GM10847 (cell line): Measurements from ENCODE around the gene SRGAP1.

Source experiments
- POLR2A ChIP-seq: IDR thresholded peaks from 2 replicates; pipeline ENCODE4 v1.6.1; 2011; ENCODE audit not compliant: insufficient read length; ENCODE audit errors: extremely low read depth

The SRGAP1 gene

DNA sequence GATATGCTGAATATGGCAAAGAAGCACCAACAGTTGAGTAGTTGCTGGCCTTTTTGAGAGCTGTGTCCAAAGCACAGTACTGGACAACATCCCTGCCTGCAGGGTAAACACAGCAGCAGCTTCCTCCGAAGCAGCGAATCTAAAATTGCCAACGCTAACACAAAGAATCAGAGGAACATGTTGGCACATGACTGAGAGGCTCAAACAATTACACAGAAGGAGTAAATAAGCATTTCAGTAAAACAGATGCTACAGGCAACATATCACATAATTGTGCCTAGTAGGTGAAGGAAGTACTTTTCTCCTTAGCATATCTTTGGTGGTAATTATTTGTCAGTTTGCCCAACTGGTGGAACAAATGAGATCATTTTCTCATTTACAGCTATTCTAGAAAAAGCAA, 325.5 kb downstream of the SRGAP1 start:
- no peak for TF ChIP-seq POLR2A

- TF ChIP-seq POLR2A, result no peak
Observed at GRCh38 chr12:64170730-64171129, 326.2 kb downstream of the SRGAP1 start.

- no peak for TF ChIP-seq POLR2A
Observed at GRCh38 chr12:64171715-64172114, 327.2 kb downstream of the SRGAP1 start.

- TF ChIP-seq POLR2A, result no peak
Observed at GRCh38 chr12:64172143-64172970, 327.9 kb downstream of the SRGAP1 start.

- TF ChIP-seq POLR2A, result no peak
Observed at GRCh38 chr12:64173456-64173855, 329.0 kb downstream of the SRGAP1 start.

DNA sequence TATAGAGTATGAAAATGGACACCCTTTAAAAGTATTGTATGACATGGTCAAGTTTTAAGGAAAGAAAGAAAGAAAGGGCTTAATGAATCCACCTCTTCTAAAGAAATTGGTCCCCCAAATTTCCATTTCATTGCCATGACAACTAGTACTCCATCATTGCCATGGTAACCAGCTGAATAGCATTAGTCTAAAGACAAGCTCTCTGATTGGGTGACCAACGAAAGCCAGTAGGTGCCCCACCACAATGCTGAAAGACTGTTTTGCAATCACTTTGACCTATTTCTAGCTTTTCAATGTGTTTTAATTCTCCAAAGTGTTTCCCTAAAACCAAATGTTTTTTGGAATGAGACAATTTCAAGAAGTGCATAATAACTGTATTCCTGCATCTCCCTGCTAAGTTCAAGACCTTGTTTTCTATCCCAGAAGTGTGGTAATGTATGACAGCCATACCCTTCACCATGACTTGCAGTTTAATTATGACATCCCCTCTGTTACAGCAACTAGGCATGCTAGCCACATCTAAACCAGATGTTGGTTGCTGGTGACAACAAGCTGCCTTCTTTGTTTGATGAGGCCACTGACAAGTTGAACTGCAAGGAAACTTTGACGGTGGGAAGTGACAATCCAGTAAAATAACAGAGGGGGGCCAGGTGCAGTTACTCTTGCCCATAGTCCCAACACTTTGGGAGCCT, 330.9 kb downstream of the SRGAP1 start:
- TF ChIP-seq POLR2A, result no peak

DNA sequence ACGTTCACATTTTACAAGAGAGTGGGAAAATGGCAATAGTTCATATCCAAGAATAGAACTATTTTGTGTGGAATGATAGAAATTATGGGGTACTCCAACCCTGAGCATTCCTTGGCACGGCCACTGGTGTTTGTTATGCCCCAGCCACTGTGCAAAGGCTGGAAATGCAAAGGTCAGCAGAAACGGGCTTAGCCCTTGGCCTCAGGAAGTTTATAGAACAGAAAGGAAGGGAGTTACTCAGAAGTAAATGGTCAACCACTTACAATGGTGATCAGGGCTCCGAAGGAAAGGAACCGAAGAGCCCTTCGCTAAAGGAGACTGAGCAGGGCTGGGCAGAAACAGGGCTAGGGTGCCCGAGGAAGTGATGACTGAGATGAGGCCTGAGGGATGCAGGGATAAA, 332.5 kb downstream of the SRGAP1 start:
- TF ChIP-seq POLR2A, result no peak

- TF ChIP-seq POLR2A, result no peak
Observed at GRCh38 chr12:64178122-64178521, 333.6 kb downstream of the SRGAP1 start.

DNA sequence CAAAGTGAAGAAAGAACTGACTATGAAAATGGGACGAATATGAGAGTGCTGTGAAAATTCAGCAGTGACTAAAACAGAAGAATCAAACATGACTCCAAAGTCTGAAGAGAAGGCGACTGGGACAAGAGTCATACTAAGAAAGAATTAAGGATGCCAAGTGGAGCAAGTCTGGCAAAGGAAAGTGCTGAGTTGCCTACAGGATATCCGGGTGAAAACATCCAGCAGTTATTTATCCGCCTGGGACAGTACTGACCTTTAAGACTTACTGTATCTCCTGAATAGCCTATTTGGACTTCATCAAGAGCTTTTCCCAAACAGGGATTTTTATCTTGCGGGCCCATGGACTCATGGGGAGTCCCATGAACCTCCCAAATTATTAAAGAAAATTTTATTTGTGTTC, 336.5 kb downstream of the SRGAP1 start:
- no peak for TF ChIP-seq POLR2A

- no peak for TF ChIP-seq POLR2A
Observed at GRCh38 chr12:64181430-64182291, 337.2 kb downstream of the SRGAP1 start.

DNA sequence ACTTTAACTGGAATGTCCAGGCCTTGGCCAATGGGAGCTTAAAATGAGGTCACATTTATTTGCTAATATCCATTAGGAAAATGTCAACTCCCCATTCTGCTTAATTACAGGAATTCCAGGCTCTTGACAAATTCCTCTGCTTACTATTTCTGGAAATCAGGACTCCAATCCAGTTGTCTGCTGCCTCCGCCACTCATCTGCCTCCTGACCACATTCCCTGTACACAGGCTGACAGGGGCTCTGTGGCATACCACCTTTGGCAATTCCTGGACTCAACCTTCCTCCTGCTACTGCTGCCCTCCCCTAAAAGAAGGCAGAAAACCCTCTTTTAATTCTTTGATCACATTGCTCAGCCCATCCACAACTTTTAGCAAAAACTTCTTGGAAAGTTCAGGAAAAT, 339.7 kb downstream of the SRGAP1 start:
- TF ChIP-seq POLR2A, result no peak

- TF ChIP-seq POLR2A, result no peak
Observed at GRCh38 chr12:64186789-64187188, 342.3 kb downstream of the SRGAP1 start.

GRCh38 chr12:64187370-64187769, 342.9 kb downstream of the SRGAP1 start:
- TF ChIP-seq POLR2A, result no peak

GRCh38 chr12:64187794-64188193, 343.3 kb downstream of the SRGAP1 start:
- TF ChIP-seq POLR2A, result no peak

GRCh38 chr12:64189530-64189929, 345.0 kb downstream of the SRGAP1 start:
- no peak for TF ChIP-seq POLR2A

DNA sequence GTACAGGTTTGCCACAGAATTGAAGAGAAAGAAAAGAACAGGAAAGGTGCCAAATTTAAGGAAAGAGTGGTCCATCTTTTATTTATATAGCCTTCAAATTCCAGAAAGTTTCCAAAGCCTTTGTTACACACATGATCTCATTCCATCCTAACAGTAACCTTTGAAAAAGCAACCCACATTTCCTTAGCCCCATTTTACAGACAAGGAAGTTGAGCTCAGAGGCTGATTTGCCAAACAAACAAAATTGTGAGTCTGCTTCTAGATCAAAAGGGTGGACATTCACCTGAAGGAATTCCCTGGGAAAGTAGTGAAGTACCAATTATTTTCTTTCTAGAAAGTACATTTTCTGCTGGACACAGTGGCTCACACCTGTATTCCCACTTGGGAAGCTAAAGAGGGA, 345.6 kb downstream of the SRGAP1 start:
- TF ChIP-seq POLR2A, result no peak
